SK-N-SH treated with all-trans-retinoic acid at 6 μM for 48 hours (cell line): ENCODE measurements around the gene EXOC5.

Source experiments
- CREB5 ChIP-seq: fragments of 250-450 bp; sonication (Bioruptor Pico); IDR thresholded peaks from 2 replicates; pipeline ENCODE4 v1.5.1; 2020; ENCODE audit warnings: low read depth, mild to moderate bottlenecking, moderate library complexity
- ISL1 ChIP-seq: fragments of 250-450 bp; sonication (Bioruptor Pico); IDR thresholded peaks from 2 replicates; pipeline ENCODE4 v2.1.2; 2022; ENCODE audit warnings: mild to moderate bottlenecking, moderate library complexity
- PATZ1 ChIP-seq: fragments of 250-450 bp; sonication (Bioruptor Pico); IDR thresholded peaks from 2 replicates; pipeline ENCODE4 v1.8.0; 2020; ENCODE audit warnings: mild to moderate bottlenecking, moderate library complexity, borderline replicate concordance
- PPARA ChIP-seq: fragments of 250-450 bp; sonication (Bioruptor Pico); IDR thresholded peaks from 2 replicates; pipeline ENCODE4 v1.5.0; 2020; ENCODE audit warnings: mild to moderate bottlenecking, borderline replicate concordance
- TCF4 ChIP-seq: fragments of 250-450 bp; sonication (Bioruptor Pico); IDR thresholded peaks from 2 replicates; pipeline ENCODE4 v1.8.0; 2021; ENCODE audit warnings: mild to moderate bottlenecking, moderate library complexity, borderline replicate concordance
- ZNF565 ChIP-seq: fragments of 450-650 bp; formaldehyde crosslinking; conservative IDR thresholded peaks from 2 replicates; pipeline ENCODE4 v1.5.0; 2020; ENCODE audit warnings: low read depth, mild to moderate bottlenecking, moderate library complexity

DNA sequence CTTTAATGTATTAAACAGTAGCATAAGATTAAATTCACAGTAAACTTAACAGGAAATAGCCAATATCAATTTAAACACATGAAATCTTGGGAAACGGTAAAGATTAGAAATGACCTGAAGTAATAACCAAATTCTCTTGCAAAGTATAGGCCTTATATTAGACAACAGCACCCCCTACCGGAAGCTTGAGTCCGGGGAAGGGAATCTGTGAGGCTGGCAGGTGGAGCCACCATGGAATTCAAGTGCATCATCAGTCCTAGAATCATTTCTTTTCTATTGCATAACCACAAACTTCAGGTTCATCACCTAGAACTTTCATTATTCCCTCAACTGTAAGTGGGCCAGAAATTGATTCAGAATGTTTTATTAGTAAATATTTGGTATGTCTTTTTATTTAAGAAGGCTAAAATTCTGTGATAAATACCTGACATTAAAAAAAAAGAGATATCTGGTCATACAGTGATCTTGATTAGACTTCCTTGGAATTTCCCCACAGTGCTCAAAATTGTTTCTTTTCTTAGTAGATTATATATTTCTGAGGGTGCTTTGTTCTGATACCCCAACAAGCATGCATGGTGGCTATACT is 48.6 kb upstream of the EXOC5 start:
- TF ChIP-seq ZNF565 (no peak), CREB5 (CRISPR knock-in tag) (no peak), TCF4 (CRISPR knock-in tag) (no peak), PPARA (CRISPR knock-in tag) (no peak), ISL1 (no peak), PATZ1 (CRISPR knock-in tag) (no peak)
